Smooth muscle cell (in vitro differentiated cells): ENCODE measurements around the gene SGPP2. TPM values are rescaled to one million over a fixed set of nuclear protein-coding genes. Genes with fewer than 3 reads are reported as not detected.

Source experiments
- DNase-seq: peaks from one replicate; lab custom pipeline; 2025; ENCODE audit not compliant: unreplicated experiment; lab: John Stamatoyannopoulos, UW
- H2AFZ ChIP-seq: fragments of 200-600 bp; sonication (generic); 2 replicates; pipeline ENCODE4 v1.6.0; 2016; ENCODE audit warnings: antibody characterized with exemption, low read depth, mild to moderate bottlenecking
- H3F3A ChIP-seq: fragments of 200-600 bp; sonication (generic); 2 replicates; pipeline ENCODE4 v1.6.0; 2017; ENCODE audit warnings: antibody characterized with exemption, low read depth
- H3K27ac ChIP-seq: fragments of 200-600 bp; sonication (generic); 2 replicates; pipeline ENCODE4 v1.5.1; 2016; ENCODE audit warnings: low read depth, mild to moderate bottlenecking
- H3K27me3 ChIP-seq: fragments of 200-600 bp; sonication (generic); 2 replicates; pipeline ENCODE4 v1.6.1; 2016; ENCODE audit warnings: low read depth, mild to moderate bottlenecking
- H3K36me3 ChIP-seq: fragments of 200-600 bp; sonication (generic); 2 replicates; pipeline ENCODE4 v1.5.1; 2016; ENCODE audit warnings: low read depth
- H3K4me1 ChIP-seq: fragments of 200-600 bp; sonication (generic); 2 replicates; pipeline ENCODE4 v1.5.1; 2016; ENCODE audit warnings: low read depth
- H3K4me2 ChIP-seq: fragments of 200-600 bp; sonication (generic); 2 replicates; pipeline ENCODE4 v1.6.0; 2016; ENCODE audit warnings: mild to moderate bottlenecking
- H3K4me3 ChIP-seq: fragments of 200-600 bp; sonication (generic); 2 replicates; pipeline ENCODE4 v1.5.1; 2016; ENCODE audit warnings: mild to moderate bottlenecking
- H3K79me2 ChIP-seq: fragments of 200-600 bp; sonication (generic); 2 replicates; pipeline ENCODE4 v1.6.0; 2016; ENCODE audit warnings: low read depth, mild to moderate bottlenecking
- H3K9ac ChIP-seq: fragments of 200-600 bp; sonication (generic); 2 replicates; pipeline ENCODE4 v1.6.0; 2016; ENCODE audit warnings: low read depth
- H3K9me3 ChIP-seq: fragments of 200-600 bp; sonication (generic); replicated peaks from 2 replicates; pipeline ENCODE4 v1.5.1; 2016; ENCODE audit warnings: low read depth
- H4K20me1 ChIP-seq: fragments of 200-600 bp; sonication (generic); 2 replicates; pipeline ENCODE4 v1.6.0; 2016; ENCODE audit warnings: low read depth
- WGBS: methylation state at CpG from one replicate; pipeline ENCODE4 v1.1.7; 2016; ENCODE audit warnings: low lambda C conversion rate; 5-methylcytosine and 5-hydroxymethylcytosine counted together
- polyA plus RNA-seq: library from polyadenylated mRNA; unstranded; fragments of >200 nt; fragmentation: Nextera tagmentation; extraction: Ambion mirVana; gene quantifications from 2 replicates; pipeline ENCODE4 v1.2.1, GENCODE V29; 2016
- total RNA-seq: library from RNA; depleted of rRNA; stranded (reverse); fragments of >200 nt; gene quantifications from 2 replicates; pipeline ENCODE4 v1.2.3, GENCODE V29; 2014
- TF ChIP-seq, protein P1 (sequence below): fragments of 200-600 bp; sonication (generic); IDR thresholded peaks from 2 replicates; pipeline ENCODE4 v1.5.1; 2017; ENCODE audit warnings: borderline replicate concordance, mild to moderate bottlenecking, antibody characterized with exemption; ENCODE audit not compliant: insufficient read depth, poor library complexity, severe bottlenecking

Gene SGPP2
- total and polyA plus RNA-seq, 2 experiments from 2014 or later = 0.66 to 1.4 TPM

DNA sequence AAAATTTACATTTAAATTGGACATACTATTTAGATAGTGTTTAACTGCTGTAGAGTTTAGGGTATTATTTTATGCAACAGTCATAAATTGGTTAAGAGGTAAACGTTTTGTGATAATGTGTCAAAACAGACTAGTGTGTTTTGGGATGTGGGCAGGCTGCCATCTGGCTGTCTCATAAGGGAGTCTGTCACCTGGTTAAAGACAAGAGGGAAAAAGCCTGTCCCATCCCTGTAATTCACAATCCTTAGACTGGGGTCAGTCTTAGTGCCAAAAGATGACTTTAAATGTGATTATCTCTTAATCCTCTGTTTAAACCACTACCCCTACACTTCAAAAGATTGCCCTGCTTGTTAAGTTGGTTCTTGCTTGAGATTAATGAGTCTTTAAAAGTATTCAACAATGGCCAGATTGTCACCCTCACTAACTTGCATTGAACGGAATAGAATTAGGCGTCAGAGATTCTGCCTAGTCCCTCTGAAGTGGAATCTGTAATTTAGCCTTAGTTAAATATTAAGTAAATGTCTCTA, 59.2 kb downstream of the SGPP2 start:
- no peaks in the 10 kb centered on the region for H3K36me3 ChIP-seq
- no peaks in the 10 kb centered on the region for H3K9me3 ChIP-seq
- DNase-seq = no peak
- peaks cover 32% of the 10 kb centered on the region for H3K4me1 ChIP-seq
- no peak overlapping the region for H2AFZ ChIP-seq
- no peak overlapping the region for H3K4me2 ChIP-seq
- WGBS = 31% methylated on average over 3 of the region's 3 CpGs
- no peaks in the 10 kb centered on the region for H3F3A ChIP-seq
- H3K4me3 ChIP-seq = no peak overlapping the region
- H3K27ac ChIP-seq = no peak overlapping the region
- no peaks in the 10 kb centered on the region for H4K20me1 ChIP-seq
- H3K27me3 ChIP-seq = peaks cover 48% of the 10 kb centered on the region
- H3K9ac ChIP-seq = no peak overlapping the region
- TF ChIP-seq, protein P1, sequence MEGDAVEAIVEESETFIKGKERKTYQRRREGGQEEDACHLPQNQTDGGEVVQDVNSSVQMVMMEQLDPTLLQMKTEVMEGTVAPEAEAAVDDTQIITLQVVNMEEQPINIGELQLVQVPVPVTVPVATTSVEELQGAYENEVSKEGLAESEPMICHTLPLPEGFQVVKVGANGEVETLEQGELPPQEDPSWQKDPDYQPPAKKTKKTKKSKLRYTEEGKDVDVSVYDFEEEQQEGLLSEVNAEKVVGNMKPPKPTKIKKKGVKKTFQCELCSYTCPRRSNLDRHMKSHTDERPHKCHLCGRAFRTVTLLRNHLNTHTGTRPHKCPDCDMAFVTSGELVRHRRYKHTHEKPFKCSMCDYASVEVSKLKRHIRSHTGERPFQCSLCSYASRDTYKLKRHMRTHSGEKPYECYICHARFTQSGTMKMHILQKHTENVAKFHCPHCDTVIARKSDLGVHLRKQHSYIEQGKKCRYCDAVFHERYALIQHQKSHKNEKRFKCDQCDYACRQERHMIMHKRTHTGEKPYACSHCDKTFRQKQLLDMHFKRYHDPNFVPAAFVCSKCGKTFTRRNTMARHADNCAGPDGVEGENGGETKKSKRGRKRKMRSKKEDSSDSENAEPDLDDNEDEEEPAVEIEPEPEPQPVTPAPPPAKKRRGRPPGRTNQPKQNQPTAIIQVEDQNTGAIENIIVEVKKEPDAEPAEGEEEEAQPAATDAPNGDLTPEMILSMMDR = no peak
- H3K79me2 ChIP-seq = no peaks in the 10 kb centered on the region

DNA sequence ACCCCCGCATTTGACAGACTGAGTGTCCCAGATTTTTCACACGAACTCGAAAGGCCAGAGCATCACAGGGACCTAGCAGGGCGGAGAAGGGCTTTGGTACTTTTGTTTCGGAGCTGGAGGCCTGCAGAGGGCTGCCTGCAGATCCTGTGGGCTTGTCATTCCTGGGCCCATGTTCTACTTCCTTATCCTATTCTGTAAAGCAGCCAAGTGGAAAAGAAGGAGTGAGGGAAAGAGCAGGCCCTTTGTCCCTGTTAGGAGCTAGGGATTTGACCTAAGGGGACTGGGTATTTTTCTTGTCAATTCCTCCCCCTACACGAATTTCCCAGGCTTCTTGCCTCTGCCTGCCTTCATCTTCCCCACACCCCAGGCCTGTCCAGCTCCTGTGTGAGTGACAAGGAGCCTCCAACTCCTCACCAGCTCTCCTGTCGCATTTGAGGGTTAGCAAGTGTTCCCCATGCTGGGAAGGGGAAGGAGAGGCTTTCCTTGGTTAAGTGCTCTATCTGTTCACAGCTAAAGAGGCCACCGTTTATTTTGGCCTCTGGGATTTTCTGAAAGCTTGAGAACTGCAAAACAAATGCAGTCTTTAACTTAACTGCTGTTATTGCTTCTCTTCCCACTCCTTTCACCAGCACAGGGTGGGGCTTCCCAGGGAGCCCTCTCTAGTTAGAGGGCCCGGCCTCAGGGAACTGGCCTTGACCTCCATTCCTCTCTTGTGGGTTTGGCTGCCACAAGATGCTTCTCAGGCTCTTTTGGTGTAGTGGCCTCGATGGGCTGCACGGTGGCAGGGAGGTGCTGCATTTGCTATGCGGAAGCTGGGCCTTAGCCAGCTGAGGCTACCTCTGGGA, 61.2 kb downstream of the SGPP2 start:
- no peak overlapping the region for H3K9ac ChIP-seq

DNA sequence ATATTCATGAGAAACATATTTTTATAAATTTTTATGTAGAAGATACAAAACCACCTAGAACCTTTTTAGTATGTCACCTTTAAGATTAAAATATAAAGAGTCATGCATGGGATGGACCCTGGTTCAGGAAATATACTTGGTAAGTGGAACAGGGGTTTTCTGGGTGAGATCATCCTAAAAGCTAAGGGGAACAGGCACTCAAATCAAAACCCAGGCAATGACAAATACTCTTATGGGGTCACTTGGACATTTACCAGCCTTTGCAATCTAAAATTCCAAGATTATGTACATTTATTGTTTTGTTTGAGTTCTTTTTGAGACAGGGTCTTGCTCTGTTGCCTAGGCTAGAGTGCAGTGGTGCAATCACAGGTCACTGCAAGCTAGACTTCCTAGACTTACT, 65.8 kb downstream of the SGPP2 start:
- H3K9ac ChIP-seq = no peak overlapping the region
- DNase-seq = no peak
- H3K4me2 ChIP-seq = no peak overlapping the region
- no peaks in the 10 kb centered on the region for H3K9me3 ChIP-seq
- H3K4me1 ChIP-seq = peaks cover 13% of the 10 kb centered on the region
- no peak overlapping the region for H2AFZ ChIP-seq
- H3K4me3 ChIP-seq = no peak overlapping the region
- TF ChIP-seq, protein P1 = no peak
- H3K79me2 ChIP-seq = no peaks in the 10 kb centered on the region
- H3K27me3 ChIP-seq = no peaks in the 10 kb centered on the region
- no peaks in the 10 kb centered on the region for H3K36me3 ChIP-seq
- no peaks in the 10 kb centered on the region for H4K20me1 ChIP-seq
- H3K27ac ChIP-seq = no peak overlapping the region
- no peaks in the 10 kb centered on the region for H3F3A ChIP-seq

More for the DNA sequence above, 61.2 kb downstream of the SGPP2 start:
- Histone ChIP-seq H3K4me2 (no peak overlapping the region), H3K4me3 (no peak overlapping the region), H3K9me3 (no peaks in the 10 kb centered on the region), H3F3A (no peaks in the 10 kb centered on the region), H3K27me3 (peaks cover 43% of the 10 kb centered on the region), H4K20me1 (no peaks in the 10 kb centered on the region), H2AFZ (no peak overlapping the region), H3K27ac (no peak overlapping the region), H3K36me3 (no peaks in the 10 kb centered on the region), H3K79me2 (no peaks in the 10 kb centered on the region), H3K4me1 (peaks cover 32% of the 10 kb centered on the region)
- TF ChIP-seq, protein P1 = no peak
- WGBS = 74% methylated on average over 12 of the region's 12 CpGs
- no peak for DNase-seq

DNA sequence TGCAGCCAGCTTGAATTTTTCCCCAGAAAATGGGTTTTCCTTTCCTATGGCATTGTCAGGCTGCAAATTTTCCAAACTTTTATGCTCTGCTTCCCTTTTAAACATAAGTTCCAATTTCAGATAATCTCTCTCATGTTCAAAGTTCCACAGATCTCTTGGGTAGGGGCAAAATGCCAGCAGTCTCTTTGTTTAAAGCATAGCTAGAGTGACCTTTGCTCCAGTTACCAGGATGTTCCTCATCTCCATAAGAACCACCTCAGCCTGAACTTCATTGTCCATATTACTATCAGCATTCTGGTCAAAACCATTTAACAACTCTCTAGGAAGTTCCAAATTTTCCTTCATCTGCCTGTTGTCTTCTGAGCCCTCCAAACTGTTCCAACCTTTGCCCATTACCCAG, 68.3 kb downstream of the SGPP2 start:
- TF ChIP-seq, protein P1 = no peak
- Histone ChIP-seq H3K4me3 (no peak overlapping the region), H3K4me2 (no peak overlapping the region), H3K4me1 (no peaks in the 10 kb centered on the region), H3F3A (no peaks in the 10 kb centered on the region), H3K9ac (no peak overlapping the region), H3K79me2 (no peaks in the 10 kb centered on the region), H3K27me3 (no peaks in the 10 kb centered on the region), H3K9me3 (no peaks in the 10 kb centered on the region), H3K27ac (no peak overlapping the region), H2AFZ (no peak overlapping the region), H3K36me3 (no peaks in the 10 kb centered on the region), H4K20me1 (no peaks in the 10 kb centered on the region)
- DNase-seq = no peak
